Measurements from ENCODE around the gene TGFBRAP1.
A peak's percentile ranks its signal among the peaks of the same experiment; 100 is the strongest.
"Not testable (repeated sequence)": the region's sequence is repeated elsewhere in the genome, so short reads cannot be mapped to it uniquely, and the experiment has no call there.

TGFBRAP1 gene

DNA sequence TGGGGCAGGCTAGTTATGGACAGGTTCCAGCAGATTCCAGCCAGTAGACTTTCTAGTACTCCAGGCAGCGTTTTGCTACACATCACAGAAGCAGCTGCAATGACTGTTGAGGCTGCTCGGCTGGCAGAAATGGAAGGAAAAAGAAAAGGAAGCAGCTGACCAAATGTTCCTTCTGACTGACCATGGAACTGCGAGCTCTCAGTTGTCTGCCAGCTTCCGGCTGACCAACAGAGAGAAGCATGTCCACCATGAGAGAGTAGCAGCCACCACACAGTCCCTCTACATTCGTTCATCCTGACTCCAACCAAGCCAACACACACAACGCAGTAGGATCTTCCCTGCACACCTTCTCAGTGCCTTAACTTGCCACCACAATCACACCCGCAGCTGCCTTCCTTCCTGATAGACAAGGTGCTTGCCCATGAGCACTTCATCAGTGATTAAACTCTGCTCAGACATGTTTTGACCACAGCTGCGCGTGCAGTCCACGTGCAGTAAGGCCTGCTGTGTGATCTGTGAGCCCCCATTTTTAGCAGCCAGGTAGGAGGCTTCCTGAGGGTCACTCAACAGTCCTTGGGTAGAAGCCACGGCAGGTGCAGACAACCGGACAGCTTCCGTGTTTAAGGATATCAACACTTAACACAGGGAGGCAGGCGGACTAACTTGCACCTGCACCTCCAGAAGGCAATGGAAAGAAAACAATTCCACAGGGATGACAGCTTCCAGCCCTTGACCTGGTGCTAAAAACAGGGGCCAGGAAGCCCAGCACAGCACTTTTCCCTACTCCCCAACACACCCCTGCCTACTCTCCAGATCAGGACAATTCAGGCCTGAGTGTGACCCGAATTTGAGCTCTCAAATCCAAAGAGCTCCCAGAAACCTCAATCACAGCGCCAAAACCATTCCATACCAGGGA, 996 bp downstream of the TGFBRAP1 start:
- Mint-ChIP-seq H3K4me3 (peak overlapping the region; percentile 88 to 96), H3K27me3 (no peaks in the 10 kb centered on the region), H3K4me1 (peaks cover 59% of the 10 kb centered on the region), H3K27ac (peak overlapping the region; percentile 90 to 94), H3K9me3 (no peaks in the 10 kb centered on the region)
- peak; percentile 9 to 52 for DNase-seq
- peak; percentile 53 for ATAC-seq

DNA sequence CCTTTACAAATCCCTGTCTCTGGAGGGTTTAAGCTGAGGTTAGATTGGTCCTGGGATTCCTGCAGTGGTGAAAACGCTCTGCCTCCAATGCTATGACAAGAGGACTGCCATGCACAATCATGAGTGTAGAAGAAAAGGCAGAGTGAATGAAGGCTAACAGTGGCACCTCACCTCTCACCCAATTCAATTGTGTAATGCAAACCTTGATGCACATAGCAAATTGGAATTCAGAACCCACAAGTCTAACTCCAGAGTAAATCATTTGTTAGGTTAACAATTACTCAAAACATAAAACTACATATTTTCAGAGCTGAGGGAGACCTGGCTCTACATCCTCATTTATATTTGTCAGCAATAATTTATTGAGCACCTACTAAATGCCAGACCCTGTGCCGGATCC, 1.8 kb downstream of the TGFBRAP1 start:
- H3K4me1 Mint-ChIP-seq = peaks cover 67% of the 10 kb centered on the region
- DNase-seq (no peak), ATAC-seq (no peak)
- H3K27me3 Mint-ChIP-seq = no peaks in the 10 kb centered on the region
- H3K4me3 Mint-ChIP-seq = peak overlapping the region in 1 of 2 donors; percentile 96
- H3K27ac Mint-ChIP-seq = peak overlapping the region; percentile 4 to 27
- H3K9me3 Mint-ChIP-seq = no peaks in the 10 kb centered on the region

DNA sequence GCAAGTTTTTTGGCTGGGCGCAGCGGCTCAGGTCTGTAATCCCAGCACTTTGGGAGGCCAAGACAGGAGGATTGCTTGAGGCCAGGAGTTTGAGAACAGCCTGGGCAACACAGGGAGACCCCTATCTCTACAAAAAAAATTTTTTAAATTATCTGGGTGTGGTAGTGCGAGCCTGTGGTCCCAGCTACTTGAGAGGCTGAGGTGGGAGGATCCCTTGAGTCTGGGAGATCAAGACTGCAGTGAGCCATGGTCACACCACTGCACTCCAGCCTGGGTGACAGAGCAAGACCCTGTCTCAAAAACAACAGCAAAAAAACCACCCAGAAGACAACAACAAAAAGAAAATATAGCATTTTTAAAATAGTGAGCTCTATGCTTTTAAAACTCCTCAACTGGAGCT, 2.3 kb downstream of the TGFBRAP1 start:
- H3K27ac Mint-ChIP-seq, DNase-seq, H3K9me3 Mint-ChIP-seq, H3K27me3 Mint-ChIP-seq, ATAC-seq, H3K4me3 Mint-ChIP-seq: not testable (repeated sequence)
- H3K4me1 Mint-ChIP-seq = peaks cover 71% of the 10 kb centered on the region

DNA sequence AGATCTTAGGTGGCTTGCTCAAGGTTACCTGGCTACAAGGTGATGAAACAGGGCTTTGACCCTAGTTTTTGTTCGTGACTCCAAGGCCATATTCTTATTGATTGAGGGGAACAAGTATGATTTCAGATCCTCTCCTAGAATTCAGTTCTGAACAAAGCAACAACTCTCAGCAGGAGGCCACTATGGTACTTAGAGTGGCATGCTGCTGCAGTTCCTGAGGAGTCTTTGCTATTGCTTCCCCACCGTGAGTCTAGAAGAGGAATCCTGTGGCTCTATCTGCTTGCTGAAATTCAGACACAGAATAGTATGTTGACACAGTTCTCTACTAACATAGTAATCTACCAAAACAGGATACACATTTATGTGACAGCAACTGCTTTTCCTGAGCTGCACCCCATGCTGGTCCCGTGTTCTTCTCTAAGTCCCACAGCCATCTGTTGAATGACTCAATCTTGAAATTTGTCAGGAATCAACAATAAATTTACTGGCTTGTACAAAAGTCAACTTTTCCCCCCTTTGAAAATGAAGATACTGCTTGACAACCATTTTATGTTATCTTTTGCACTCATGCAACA, 4.1 kb downstream of the TGFBRAP1 start:
- H3K4me1 Mint-ChIP-seq = peaks cover 66% of the 10 kb centered on the region
- H3K4me3 Mint-ChIP-seq = no peak overlapping the region
- ATAC-seq = no peak
- H3K27me3 Mint-ChIP-seq = no peaks in the 10 kb centered on the region
- DNase-seq = no peak
- no peak overlapping the region for H3K27ac Mint-ChIP-seq
- H3K9me3 Mint-ChIP-seq = no peaks in the 10 kb centered on the region

DNA sequence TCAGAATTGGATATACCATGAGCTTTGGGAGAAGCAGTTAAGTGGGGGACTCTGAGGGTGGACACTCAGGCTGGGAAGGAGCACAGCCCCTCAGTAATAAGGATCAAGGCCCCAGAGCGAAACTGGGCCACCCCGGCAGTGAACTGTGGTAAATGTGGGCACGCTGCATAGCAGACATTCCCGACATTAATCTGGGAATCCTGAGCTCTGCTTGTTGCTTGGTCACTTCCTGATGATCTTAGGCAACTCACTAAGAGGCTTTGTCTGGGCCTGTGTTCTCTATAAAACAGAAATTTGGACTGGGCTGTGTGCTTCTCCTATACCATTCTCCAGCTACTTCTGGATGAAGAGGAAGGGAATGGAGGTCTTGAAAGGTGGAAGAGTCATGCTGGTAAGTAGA, 4.8 kb downstream of the TGFBRAP1 start:
- no peaks in the 10 kb centered on the region for H3K9me3 Mint-ChIP-seq
- ATAC-seq = no peak
- H3K4me3 Mint-ChIP-seq = no peak overlapping the region
- no peak overlapping the region for H3K27ac Mint-ChIP-seq
- H3K4me1 Mint-ChIP-seq = peaks cover 66% of the 10 kb centered on the region
- no peaks in the 10 kb centered on the region for H3K27me3 Mint-ChIP-seq
- no peak for DNase-seq

DNA sequence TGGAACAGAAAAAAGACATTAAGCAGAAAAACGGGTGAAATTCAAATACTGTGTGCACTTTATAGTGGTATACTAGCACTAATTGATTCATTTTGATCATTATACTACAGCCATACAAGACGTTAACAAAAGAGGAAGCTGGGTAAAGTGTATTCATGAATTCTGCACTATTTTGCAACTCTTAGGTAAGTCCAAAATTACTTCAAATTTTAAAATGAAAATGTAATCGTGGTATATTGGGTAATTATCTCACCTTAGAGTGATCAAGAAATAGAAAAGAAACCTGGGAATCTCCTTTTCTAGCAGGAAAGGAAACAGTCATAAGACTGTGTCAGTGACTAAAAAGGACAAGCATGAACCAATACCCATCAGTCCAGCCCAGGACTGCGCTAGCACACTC, 5.4 kb downstream of the TGFBRAP1 start:
- peaks cover 70% of the 10 kb centered on the region for H3K4me1 Mint-ChIP-seq
- DNase-seq = no peak
- no peaks in the 10 kb centered on the region for H3K9me3 Mint-ChIP-seq
- no peaks in the 10 kb centered on the region for H3K27me3 Mint-ChIP-seq
- ATAC-seq = no peak
- H3K4me3 Mint-ChIP-seq = no peak overlapping the region
- no peak overlapping the region for H3K27ac Mint-ChIP-seq

DNA sequence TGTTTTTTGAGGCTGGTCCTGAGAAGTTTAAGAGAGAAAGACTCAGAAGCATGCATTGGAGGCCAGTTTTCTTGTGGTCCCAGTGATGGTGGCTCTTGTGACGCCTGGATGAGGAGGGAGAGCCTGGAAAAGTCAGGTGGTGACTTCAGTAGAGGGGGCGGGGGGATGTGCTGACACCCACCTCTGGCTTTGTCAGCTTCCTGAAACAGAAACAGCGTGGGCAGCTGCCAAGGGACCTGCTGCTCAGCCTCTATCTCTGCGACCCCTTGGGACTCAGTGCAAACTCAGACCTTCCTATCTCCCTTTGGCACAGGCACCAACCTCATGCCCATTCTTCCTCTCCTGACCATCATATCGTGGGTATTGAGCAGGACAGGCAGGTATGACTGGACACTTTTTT, 6.4 kb downstream of the TGFBRAP1 start:
- ATAC-seq (no peak), DNase-seq (no peak)
- Mint-ChIP-seq H3K9me3 (no peaks in the 10 kb centered on the region), H3K4me3 (no peak overlapping the region), H3K27me3 (no peaks in the 10 kb centered on the region), H3K4me1 (peaks cover 67% of the 10 kb centered on the region), H3K27ac (peak overlapping the region in 1 of 2 donors; percentile 68)

DNA sequence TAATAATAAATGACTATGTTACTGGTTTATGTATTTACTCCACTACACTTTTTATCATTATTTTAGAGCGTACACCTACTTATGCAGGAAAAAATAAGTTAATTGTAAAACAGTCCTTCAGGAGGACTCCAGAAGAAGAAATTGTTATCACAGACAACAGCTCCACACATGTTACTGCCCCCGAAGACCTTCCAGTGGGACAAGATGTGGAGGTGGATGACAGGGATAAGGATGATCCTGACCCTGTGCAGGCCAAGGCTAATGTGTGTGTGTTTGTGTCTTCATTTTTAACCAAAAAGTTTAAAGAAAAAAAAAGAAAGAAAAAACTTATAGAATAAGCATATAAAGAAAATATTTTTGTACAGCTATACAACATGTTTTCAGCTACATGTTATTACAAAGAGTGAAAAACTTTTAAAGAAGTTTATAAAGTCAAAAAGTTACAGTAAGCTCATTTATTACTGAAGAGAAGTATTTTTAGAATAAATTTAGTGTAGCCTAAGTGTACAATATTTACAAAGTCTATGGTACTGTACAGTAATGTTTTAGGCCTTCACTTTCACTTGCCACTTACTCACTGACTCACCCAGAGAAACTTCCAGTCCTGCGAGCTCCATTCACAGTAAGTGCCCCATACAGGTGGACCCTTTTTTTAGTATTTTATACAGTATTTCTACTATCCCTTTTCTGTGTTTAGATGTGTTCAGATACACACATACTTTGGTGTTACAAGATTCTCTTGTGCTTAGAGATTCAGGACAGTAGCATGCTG, 7.5 kb downstream of the TGFBRAP1 start:
- no peak for DNase-seq
- no peaks in the 10 kb centered on the region for H3K9me3 Mint-ChIP-seq
- ATAC-seq = peak; percentile 53
- peaks cover 60% of the 10 kb centered on the region for H3K4me1 Mint-ChIP-seq
- no peak overlapping the region for H3K27ac Mint-ChIP-seq
- no peaks in the 10 kb centered on the region for H3K27me3 Mint-ChIP-seq
- no peak overlapping the region for H3K4me3 Mint-ChIP-seq

DNA sequence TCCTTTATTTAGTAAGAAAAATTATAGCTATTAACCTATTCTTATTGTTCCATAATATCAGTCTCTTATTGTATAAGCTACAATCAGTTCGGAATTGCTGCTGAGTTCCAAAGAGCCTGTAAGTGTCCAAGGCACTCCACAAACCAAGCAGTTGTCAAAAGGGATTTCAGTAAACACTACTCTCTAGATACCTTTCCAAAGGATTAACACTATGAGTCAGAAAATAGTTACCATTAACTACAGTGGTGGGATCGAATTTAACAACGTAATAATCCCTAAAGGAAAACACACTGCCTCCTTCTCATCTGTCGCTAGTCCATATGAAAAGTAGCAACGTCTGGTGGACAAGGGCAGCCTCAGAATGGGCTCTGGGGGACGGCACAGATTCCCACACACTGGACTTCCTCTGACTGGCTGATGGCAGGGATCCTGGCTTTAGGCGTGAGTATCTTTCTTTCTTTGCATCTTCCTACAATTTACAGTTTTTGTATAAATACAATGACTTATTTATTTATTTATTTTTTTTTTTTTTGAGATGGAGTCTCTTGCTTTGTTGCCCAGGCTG, 8.8 kb downstream of the TGFBRAP1 start:
- no peak for ATAC-seq
- Mint-ChIP-seq H3K4me1 (peaks cover 56% of the 10 kb centered on the region), H3K27me3 (no peaks in the 10 kb centered on the region)

DNA sequence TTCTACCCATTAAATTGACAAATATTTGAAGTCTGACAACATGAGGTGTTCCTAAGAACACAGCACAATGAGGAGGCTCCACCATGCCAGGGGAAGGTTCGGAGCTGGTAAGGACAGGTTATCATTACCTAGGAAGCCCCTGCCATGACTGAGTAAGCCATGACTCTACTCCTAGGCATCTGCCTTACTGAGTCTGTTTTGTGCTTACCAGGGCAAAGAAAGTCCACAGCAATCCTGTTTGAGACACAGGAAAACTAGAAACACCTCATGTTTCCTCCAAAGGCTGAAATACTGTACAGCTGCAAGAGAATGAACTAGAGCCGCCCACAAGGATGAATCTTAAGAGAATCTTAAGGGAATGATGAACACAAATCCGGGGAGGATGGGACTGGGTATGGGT, 11.6 kb downstream of the TGFBRAP1 start:
- Mint-ChIP-seq H3K4me1 (peaks cover 40% of the 10 kb centered on the region), H3K9me3 (no peaks in the 10 kb centered on the region), H3K4me3 (no peak overlapping the region), H3K27ac (peak overlapping the region in 1 of 2 donors; percentile 54), H3K27me3 (no peaks in the 10 kb centered on the region)
- ATAC-seq (no peak), DNase-seq (no peak)

More for the DNA sequence above, 8.8 kb downstream of the TGFBRAP1 start:
- Mint-ChIP-seq H3K27ac (no peak overlapping the region), H3K9me3 (no peaks in the 10 kb centered on the region), H3K4me3 (no peak overlapping the region)
- no peak for DNase-seq

DNA sequence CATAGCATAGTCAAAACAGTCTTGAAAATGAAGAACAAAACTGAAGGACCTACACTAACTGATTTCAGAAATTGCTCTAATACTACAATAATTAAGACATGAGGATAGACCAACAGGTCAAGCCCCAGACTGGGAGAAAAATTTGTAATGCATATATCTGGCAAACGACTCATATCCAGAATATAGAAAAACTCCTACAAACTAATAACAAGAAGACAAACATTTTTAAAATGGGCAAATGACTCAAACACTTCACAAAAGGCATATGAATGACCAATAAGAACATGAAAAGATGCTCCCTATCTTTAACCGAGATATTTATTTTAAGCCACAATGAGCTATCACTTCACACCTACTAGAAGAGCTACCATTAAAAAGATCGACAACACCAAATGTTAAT, 14.2 kb downstream of the TGFBRAP1 start:
- Mint-ChIP-seq H3K27me3 (no peaks in the 10 kb centered on the region), H3K4me1 (peaks cover 41% of the 10 kb centered on the region)
- peak; percentile 68 for ATAC-seq

DNA sequence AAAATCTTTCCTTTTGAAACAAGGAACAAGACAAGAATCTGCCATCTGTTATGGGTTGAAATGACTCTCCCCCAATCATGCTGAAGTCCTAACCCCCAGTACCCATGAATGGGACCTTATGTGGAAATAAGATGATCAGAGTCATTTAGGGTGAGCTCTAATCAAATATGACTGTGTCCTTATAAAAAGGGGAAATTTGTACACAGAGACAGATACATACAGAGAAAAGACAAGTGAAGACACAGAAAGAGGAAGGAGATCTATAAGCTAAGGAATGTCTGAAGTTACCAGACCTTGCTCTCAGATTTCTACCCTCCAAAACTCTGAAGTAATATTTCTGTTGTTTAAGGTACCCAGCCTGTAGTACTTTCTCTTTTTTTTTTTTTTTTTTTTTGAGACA, 15.7 kb downstream of the TGFBRAP1 start:
- Mint-ChIP-seq H3K27ac (no peak overlapping the region), H3K27me3 (no peaks in the 10 kb centered on the region), H3K4me3 (no peak overlapping the region), H3K9me3 (no peaks in the 10 kb centered on the region), H3K4me1 (peaks cover 32% of the 10 kb centered on the region)
- ATAC-seq = no peak
- no peak for DNase-seq

More for the DNA sequence above, 14.2 kb downstream of the TGFBRAP1 start:
- Mint-ChIP-seq H3K9me3 (no peaks in the 10 kb centered on the region), H3K27ac (no peak overlapping the region), H3K4me3 (no peak overlapping the region)
- no peak for DNase-seq

DNA sequence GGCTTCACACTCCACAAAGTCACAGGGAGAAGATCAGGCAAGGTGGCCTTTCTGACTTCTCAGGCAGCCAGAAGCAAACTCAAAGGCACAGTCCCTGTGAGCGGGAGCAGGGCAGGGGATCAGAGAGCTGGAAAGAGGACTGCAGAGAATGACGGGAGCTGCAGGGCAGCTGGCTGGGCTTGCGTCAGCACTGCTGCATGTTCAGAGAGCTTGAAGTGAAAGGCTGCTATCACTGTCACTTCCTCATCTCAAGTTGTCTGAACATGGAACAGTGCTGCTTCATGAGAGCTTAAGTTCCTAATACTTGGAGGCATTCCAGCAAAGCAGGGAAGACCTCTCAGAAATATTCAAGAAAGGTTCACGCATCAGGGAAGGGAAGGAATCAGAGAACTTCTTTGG, 20.4 kb downstream of the TGFBRAP1 start:
- no peak overlapping the region for H3K27ac Mint-ChIP-seq
- H3K4me1 Mint-ChIP-seq = peaks cover 26% of the 10 kb centered on the region
- no peaks in the 10 kb centered on the region for H3K27me3 Mint-ChIP-seq
- H3K4me3 Mint-ChIP-seq = no peak overlapping the region
- DNase-seq = no peak
- no peaks in the 10 kb centered on the region for H3K9me3 Mint-ChIP-seq
- no peak for ATAC-seq

DNA sequence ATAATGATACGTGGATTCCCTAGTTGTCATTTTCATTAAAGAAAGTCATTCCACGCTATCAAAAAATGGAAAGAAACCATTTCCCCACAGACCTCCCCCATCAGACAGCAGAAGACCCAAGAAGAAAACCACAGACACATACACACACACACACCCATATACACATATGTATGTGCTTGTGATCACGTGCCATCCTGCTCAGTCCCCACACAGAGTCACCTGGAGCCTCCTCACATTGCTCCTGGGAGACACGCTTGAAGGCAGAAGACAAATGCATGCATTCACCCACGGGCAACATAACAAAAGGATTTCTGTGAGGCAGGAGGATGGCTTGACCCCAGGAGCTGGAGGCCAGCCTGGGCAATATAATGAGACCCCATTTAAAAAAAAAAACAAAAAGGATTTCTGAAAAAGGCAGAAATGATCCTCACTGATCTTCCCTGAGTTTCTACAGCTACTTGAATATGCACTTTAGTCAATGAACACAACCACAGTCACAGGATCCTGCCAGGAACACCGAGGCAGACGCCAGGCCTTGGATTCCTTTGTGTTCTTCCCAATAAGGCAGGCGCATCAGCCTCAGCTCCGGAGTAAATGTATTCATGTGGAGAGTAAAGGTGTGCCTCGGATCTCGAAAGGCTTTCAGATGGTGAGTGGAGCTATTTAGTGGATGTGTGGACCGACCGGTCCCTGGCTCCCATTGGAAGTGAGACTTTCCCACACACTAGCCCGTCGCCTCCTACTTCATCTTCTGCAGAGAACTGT, 21.0 kb downstream of the TGFBRAP1 start:
- H3K9me3 Mint-ChIP-seq = no peaks in the 10 kb centered on the region

DNA sequence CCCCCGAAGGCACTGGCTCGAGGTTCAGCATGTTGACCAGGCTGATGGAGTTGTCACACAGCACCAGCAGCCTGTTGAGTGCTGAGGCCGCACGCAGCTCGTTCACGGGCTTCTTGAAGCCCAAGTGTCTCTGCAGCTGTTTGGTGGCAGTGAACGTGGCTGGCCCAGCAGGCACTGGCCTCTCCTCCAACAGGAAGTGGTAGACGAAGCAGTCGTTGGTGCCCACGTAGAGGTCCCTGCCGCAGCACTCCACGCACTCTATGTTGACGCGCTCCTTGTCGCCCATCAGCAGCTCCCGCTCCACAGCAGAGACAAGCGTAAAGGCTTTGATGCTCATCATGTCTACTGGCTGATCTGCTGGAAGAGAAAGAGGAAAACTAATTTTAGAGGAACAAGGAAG, 21.6 kb downstream of the TGFBRAP1 start:
- no peak for ATAC-seq
- DNase-seq = no peak
- Mint-ChIP-seq H3K4me3 (no peak overlapping the region), H3K4me1 (peaks cover 32% of the 10 kb centered on the region), H3K9me3 (no peaks in the 10 kb centered on the region), H3K27ac (no peak overlapping the region), H3K27me3 (no peaks in the 10 kb centered on the region)

More for the DNA sequence above, 21.0 kb downstream of the TGFBRAP1 start:
- Mint-ChIP-seq H3K4me3 (no peak overlapping the region), H3K27ac (no peak overlapping the region), H3K27me3 (no peaks in the 10 kb centered on the region), H3K4me1 (peaks cover 29% of the 10 kb centered on the region)
- no peak for DNase-seq
- ATAC-seq = no peak
